AG10803 (cell line): Measurements from ENCODE around the gene CAMK2N2.

Source experiments
- DNase-seq: peaks from one replicate; pipeline ENCODE4 v3.0.0; 2010; ENCODE audit warnings: low read depth
- H3K4me3 ChIP-seq: 2 replicates; pipeline ENCODE4 v1.5.1; 2011; ENCODE audit warnings: mild to moderate bottlenecking, low read length, control low read depth
- CTCF ChIP-seq: conservative IDR thresholded peaks from 2 replicates; pipeline ENCODE4 v1.5.1; 2011; ENCODE audit warnings: mild to moderate bottlenecking, low read length, control low read depth, inconsistent platforms

Gene CAMK2N2

GRCh38 chr3:184248454-184249411, 12.6 kb downstream of the CAMK2N2 start, which contains the start of gene ALG3:
TSS of gene ALG3 (minus strand) at chr3:184248962. CDS start at chr3:184248940, 22 bp downstream.
- H3K4me3 ChIP-seq, result peak within 1 kb of the TSS; percentile 100
- TF ChIP-seq CTCF, result no peak
- DNase-seq, result peak; percentile 88

GRCh38 chr3:184242297-184242685, 19.1 kb downstream of the CAMK2N2 start:
- no peak overlapping the region for H3K4me3 ChIP-seq
- TF ChIP-seq CTCF, result no peak
- DNase-seq, result no peak

GRCh38 chr3:184241447-184242296, 19.7 kb downstream of the CAMK2N2 start:
- H3K4me3 ChIP-seq, result no peak overlapping the region
- TF ChIP-seq CTCF, result peak; percentile 41
- DNase-seq, result no peak

GRCh38 chr3:184241141-184241446, 20.3 kb downstream of the CAMK2N2 start:
- TF ChIP-seq CTCF, result no peak
- no peak overlapping the region for H3K4me3 ChIP-seq
- DNase-seq, result no peak

GRCh38 chr3:184240384-184241140, 20.8 kb downstream of the CAMK2N2 start:
- DNase-seq, result no peak
- no peak overlapping the region for H3K4me3 ChIP-seq
- no peak for TF ChIP-seq CTCF

- H3K4me3 ChIP-seq, result no peak overlapping the region
- no peak for TF ChIP-seq CTCF
- DNase-seq, result no peak
Measured at GRCh38 chr3:184239708-184240107, 21.6 kb downstream of the CAMK2N2 start.
